ENCODE measurements around the gene JUND.

DNA sequence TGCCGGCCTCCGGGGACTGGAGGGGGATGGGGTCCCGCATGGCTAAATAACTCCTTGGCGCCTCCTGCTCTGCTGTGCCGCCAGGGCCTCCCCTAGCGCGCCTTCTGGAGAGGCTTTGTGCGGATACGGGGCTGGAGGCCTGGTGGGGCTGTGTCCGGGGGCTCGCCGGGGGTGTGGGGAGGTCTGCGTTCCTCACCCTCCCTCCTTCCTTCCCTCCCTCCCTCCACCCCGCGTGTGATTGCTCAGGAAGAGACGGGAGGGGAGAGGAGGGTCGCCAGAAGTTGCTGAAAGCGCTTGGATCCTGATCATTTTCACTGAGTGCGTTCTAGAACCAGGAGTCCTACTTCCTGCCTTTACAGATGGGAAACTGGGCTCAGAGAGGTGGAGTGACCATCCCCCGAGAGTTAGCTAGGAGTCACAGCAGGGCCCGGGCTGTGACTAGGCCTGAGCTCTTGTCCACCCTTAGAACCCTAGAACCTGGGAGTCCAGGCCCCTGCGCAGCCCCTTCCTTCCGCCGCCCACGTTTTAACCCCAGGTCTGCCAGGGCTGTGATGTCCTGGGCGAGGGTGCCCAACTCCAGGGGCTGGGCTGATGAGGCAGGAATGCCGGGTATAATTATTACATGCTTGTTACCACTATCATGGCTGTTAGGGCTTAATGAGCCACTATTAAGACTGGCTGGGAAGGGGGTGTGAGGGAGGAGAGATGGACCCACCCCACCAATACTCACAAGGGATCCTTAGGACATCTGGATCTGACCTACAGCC, 782 bp upstream of the JUND start:
- TF ChIP-seq, protein P1, sequence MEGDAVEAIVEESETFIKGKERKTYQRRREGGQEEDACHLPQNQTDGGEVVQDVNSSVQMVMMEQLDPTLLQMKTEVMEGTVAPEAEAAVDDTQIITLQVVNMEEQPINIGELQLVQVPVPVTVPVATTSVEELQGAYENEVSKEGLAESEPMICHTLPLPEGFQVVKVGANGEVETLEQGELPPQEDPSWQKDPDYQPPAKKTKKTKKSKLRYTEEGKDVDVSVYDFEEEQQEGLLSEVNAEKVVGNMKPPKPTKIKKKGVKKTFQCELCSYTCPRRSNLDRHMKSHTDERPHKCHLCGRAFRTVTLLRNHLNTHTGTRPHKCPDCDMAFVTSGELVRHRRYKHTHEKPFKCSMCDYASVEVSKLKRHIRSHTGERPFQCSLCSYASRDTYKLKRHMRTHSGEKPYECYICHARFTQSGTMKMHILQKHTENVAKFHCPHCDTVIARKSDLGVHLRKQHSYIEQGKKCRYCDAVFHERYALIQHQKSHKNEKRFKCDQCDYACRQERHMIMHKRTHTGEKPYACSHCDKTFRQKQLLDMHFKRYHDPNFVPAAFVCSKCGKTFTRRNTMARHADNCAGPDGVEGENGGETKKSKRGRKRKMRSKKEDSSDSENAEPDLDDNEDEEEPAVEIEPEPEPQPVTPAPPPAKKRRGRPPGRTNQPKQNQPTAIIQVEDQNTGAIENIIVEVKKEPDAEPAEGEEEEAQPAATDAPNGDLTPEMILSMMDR (IDR thresholded peaks at IDR 0.05; ENCODE audit: insufficient read depth, low read depth, low read length) = no peak
- TF ChIP-seq EZH2 (IDR thresholded peaks at IDR 0.05; ENCODE audit: insufficient read depth, low read length) = no peak

Measured in astrocyte (in vitro differentiated cells and primary cell).